GM20431 (cell line): ENCODE results near the gene CNTNAP2.

Source experiments
- in situ Hi-C: fragments of 300-500 bp; cut with MseI, MboI; formaldehyde crosslinking; loops from one replicate; pipeline ENCODE4 v1.15.0; 2020; ENCODE audit warnings: low sequenced_read_pairs; ENCODE audit not compliant: unreplicated experiment

CNTNAP2 gene

DNA sequence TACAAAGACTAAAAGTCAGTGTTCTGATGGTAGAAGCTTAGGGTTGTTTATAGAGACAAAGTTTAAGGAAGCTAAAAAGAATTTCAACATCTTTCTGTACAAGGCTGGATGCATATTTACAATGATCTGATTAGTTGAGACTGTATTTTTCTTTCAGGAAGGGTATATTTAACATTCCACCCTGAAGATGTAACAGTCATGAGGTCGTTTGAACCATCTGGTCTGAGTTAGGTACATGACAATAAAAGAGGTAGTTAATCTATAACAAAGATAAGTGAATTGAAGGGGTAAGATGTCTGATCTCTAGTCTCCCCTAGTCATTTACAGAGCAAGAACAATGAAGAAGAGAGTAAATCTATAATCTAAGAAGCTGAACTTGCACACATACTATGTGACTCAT is 821.2 kb downstream of the CNTNAP2 start:
- in situ Hi-C loops: no loop called here

DNA sequence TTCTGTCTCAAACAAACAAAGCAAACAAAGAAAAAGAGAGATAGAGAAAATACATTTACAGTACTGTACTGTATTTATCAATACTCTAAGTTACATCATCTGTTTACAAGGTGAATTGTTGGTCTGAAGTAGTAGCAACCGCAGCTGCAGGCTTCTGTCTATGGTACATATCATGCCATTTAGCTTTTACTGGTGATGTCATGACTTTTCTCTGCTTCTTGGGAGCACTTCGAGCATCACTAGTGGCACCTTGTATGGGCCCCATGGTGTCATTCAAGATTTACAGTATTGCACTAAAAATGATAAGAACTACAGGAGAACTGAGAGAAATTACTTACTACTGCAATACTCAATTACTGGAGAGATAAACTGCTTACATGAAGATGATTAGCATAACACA is 826.9 kb downstream of the CNTNAP2 start:
- in situ Hi-C loops: no loop called here

DNA sequence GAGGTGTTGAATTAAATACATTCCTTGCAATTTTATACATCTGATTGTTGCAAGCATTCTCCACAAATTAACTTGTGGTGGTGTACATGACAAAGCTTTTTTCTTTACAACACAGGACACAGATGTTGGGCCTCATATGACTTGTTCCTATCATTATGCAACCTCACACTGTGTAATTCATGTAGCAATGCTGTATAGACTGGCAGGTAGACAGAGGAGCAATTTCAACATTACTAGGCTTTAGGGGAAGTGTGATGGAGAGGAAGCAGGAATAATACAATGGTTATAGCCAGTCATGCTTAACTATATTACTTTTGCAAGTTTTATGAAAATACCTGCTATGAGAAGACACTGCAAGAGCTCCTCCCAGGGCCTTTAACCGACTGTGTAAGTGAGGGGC is 832.1 kb downstream of the CNTNAP2 start:
- in situ Hi-C loops: no loop called here

DNA sequence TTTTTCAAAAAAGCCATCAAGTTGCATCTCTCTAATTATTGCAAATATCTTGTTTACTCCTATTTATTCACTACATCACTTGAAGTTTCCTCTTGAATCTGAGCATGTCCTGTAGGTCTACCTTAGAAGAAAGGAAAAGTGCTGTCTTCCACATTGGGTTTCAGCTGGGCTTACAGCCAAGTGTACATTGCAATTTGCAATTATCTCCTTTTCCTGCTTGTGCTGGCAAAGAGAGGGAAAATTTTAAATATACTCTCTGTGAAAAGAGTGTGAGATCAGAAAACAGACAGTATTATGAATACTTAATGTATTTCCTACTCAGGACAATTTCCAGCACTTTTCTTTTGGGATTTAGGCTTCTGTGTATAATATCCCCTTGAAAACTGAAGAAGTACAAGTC is 839.7 kb downstream of the CNTNAP2 start:
- in situ Hi-C loops: no loop called here

DNA sequence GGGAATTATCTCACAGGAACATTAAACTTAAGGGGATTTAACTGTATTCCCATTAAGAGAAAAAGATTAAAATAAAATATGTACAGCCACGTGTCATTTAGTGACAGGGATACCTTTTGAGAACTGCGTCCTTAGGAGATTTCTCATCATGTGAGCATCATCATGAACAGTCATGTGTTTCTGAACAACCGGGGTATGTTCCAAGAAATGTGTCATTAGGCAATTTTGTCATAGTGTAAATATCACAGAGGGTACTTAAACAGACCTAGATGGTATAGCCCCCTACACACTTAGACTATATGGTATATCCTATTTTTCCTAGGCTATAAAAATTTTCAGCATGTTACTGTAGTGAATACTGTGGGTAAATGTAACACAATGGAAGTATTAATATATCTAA is 840.3 kb downstream of the CNTNAP2 start:
- in situ Hi-C loops: no loop called here

DNA sequence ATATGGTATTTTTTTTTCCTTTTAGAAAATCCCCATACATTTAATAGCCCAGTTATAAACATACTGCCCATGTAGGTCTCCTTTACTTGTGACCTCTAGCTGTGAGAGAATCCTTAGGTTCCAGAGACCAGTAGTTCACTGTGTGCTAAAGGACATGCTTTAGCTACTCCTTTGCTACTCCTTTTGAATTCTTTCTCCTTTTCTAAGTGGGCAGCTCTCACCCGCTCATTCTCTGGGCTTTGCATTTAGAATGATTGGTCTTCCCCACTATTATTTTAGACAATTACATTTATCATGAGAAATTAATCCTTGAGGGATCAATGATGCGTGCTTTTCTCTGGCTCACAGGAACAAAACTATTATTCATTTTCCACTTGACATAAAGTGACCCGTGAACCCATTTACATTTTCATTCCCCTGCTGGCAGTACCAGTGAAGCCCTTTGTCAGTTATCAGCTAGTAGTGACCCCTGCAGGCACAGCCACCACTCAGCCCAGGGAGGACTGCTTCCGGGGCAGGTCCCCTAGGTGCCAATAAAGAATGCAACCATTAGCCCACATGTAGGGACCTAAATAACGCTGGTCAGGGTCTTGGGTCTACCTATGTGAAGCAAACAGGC is 844.3 kb downstream of the CNTNAP2 start:
- in situ Hi-C loops: no loop called here

DNA sequence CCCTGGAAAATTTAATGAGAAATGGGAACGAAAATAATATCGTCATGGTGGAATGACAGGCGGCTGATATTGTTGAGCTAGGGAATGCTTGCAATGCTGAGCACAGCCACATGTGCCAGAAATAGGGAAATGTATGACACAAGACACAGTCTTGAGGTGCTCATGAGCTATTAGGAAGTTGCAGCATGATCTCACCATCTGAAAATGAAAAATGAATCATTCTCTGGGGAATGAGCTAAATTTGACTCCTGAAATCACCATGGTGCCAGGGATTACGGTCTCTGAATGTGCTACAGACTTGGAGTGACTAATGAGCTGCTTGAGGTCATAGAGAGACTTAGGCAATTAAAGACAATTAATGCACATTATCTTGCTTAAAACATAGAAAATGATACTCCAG is 845.0 kb downstream of the CNTNAP2 start:
- in situ Hi-C loops: no loop called here

DNA sequence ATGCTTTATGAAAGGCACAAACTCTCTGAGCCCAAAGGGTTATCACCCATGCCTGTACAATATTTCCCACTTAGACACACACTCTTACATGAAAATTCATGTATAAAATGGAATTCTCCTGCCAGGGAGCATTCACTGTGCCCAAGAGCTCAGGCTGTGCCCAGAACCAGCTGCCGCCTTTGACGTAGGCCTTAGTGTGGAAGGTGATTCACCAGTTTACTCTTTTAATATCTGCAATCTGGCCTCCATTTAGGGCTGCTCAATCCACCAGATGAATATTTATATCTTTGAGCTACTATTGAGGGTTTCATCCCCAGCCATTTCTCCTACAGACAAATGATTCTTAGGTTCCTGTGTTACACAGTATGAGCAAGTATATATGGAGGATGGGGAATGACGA is 849.7 kb downstream of the CNTNAP2 start:
- in situ Hi-C loops: no loop called here

DNA sequence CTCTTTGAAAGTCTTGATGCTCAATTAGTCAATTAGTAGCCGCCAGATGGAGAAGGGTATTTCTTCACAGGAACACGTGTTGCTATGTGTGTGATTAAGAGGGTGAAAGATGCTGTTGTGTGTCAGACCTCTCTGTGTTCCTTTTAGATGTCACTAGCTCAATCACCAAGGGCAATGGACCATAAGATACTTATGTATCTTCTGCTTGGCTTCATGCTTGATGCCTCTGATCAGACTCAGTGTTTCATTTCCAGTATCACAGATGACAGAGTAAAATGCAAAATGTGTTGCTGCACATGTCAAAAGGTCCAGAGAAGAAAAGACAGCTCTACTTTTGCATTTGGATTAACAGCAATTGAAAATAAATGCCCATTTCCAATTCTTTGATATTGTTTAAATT is 865.9 kb downstream of the CNTNAP2 start:
- in situ Hi-C loops: no loop called here

DNA sequence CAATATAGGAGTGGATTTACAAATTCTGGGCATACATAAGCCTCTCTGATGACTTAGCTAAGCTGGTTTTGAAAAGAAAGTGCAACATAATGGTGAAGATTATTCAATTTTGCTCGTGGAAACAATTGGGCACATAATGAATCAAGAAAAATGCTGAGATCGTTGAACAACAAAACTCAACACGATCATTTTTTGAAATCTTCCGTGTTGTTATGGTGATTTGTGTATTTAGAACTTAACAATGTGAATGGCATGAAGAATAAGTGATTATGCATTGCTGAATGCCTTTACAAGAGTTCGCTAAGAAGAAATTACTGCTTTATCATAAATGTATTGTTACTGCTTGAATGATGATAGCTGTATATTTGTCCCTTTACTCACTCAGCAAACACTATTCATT is 875.0 kb downstream of the CNTNAP2 start:
- in situ Hi-C loops: no loop called here

DNA sequence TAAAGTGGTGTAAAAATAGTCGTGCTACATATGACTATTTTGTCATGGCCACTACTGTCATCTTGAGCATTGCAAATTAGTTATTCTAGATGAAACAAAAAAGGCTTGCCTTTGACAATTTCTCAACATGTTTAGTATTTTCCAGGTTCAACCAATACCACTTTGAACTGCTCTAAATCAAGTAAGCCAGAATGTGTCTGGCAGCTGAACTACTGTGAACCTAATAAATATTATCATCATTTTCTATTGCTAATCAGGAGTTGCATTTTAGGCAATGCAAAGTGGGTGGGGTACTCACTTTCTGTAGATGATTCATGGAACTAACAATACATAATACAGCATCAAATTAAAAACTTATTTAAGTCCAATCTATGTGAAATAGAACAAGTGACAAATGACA is 877.2 kb downstream of the CNTNAP2 start:
- in situ Hi-C loops: no loop called here

DNA sequence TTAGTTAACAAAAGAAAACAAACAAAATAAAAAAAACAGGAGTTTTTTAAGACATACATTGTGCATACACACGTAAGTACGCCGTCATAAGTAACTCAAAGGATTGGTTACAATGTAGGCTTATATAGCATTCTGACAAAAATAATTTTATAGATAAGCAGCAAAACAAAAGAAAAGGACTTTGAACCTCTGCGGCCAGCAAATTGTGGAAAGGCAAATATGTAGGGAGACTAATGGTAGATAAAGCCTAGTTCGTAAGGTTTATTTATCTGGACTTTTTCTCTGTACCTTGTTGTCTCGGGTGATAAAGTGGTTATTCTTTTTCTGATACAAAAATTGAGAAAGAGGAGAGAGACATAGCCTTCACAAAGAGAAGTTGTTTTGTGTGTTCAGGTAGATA is 891.9 kb downstream of the CNTNAP2 start:
- in situ Hi-C loops: no loop called here

DNA sequence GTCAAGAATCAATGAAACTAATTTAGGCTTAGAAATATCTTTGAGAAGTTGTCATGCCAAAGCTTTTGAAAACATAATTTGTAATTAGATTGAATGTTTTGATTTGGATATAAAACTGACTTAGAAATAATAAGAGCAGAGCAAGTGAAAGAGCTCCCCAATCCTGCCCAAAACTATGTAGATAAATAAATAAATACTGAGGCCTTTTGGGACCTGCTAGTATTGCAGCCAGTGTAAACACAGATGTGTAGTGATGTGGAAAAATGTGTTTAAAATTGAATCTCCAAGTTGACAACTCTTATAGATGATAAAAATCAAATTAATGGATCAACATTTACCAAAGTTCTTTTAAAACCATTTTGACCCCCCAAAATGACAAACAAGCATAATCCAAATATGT is 896.1 kb downstream of the CNTNAP2 start:
- in situ Hi-C loops: no loop called here

DNA sequence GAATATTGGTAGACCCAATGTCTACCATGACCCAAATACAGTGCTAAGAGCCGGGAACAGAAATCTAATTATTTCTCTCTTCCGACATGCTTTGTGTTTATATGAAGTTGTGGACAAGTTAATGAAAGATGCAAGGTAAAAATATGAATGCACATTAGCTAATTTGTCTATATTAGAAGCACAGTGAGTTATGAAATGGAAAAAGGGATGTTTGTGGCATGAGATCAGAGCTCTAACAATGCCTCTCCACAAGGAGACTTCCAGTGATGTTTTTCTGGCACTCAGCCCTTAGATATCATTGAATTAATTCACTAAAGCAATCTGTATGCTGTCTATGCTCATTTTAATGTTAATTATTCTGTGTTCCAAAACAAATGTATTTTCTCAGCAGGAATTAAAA is 897.2 kb downstream of the CNTNAP2 start:
- in situ Hi-C loops: no loop called here

DNA sequence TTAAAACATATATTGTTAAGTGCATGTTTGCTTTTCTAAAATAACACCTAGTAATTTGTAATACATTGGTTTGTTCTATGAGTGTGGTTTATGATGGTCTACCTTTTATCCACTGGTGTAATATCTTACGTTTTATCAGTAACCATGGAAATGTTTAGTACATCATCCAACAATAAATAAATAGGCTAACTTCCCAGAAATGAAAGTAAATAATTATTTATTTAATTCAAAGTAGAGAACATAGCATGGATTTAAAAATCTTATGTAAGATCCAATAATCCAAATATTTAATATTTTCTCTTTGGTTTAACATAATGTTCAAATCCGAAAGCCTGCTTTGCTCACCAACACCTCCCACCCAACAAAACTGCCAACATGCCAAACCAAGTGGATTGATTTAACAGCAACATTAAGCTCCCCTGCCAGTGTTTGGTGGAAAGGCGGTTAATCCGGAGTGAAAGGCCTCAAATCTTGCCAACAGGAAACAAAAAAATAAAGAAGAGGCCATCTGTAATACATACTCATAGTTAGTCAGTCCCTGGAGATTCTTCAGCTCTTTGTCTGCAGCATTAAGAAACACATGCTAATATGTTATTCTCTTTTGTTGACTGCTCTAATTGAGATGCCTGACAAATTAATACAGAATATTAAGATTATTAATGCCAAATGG is 897.8 kb downstream of the CNTNAP2 start:
- in situ Hi-C loops: no loop called here

DNA sequence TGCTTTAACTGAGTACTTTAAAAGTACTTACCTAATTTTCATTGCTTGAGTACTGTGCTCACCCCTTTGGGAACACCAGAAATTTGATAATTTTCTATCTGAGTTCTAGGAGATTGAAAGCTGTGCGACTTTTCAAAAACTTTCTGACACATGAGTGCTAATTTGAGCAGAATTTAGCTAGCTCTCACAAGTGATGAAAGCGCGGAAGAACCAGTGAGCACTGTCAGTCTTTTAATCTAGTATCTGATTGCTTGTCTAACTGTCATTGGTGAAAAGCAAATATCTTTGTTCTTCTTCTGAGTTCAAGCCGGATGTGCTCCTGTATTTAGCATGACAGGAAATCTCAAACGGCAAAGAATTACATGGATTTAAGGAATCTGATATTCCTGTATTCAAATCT is 899.4 kb downstream of the CNTNAP2 start:
- in situ Hi-C loops: no loop called here

DNA sequence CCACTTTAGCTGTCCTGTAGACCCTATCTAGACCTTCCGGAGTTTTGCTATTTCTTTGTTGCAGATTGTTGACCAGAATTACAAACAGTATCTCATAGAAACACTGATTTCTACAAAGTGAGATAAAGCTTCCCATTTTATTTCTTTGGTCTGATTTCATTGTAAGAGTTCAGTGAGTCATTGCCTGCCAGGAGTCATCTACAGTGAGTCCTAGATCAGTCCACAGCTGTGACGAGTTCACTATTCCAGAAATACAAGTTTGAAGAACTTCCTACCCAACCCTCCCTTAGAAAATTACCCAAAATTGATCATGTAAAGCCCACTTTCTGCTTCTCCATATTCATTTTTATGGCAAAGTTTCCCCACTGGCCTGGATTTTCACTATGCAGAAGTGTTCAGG is 905.5 kb downstream of the CNTNAP2 start:
- in situ Hi-C loops: no loop called here

DNA sequence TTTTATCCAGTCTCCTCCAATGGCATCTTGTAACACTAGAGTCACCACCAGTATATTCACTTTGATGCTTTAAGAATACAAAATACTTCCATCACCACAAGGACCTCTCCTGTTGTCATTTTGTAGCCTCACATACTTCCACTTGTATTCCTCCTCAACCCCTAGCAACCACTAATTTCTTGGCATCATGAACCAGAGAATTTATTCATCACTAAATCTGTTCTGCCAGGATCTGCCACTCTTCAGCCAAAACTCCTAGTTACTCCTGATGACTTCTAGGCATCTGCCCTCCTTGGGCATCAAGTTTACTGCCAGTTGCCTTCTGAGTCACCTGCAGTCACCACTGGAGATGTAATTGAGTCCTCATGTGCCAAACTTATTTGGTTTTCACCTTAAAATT is 906.8 kb downstream of the CNTNAP2 start:
- in situ Hi-C loops: no loop called here

DNA sequence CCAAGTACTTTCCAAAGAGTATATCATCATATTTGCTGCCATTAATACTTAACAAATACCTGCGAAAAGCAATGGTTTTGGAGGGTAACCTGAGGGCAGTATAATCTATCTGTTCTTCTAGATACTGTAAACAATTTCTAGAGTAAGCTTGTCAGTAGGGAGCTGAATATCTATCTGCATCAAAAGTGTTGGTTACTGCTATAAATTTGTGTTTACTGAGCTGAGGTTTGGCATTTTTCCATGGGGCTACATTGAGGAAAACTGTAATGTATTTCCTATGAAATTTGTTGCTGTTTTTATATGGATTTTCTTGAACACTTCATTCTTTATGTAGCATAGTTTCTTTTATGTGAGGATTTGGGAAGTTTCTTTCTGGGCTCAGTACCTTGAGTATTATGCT is 913.4 kb downstream of the CNTNAP2 start:
- in situ Hi-C loops: no loop called here

DNA sequence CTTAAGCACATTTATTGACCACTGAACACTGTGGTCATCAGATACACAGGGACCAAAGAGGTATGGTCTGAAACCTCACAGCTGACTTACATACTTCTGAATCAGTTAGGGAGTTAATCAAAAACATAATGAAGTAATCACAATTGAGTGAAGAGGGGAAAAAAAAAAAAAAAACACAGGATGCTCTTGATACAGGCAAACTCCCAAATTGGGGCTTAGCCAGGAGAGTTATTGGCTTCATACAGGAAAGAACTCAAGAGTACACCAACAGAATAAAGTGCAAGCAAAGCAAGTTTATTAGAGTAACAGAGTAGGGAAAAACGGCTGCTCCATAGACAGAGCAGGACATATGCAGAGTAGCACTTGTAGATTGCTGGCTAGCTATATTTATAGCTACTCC is 917.0 kb downstream of the CNTNAP2 start:
- in situ Hi-C loops: no loop called here

DNA sequence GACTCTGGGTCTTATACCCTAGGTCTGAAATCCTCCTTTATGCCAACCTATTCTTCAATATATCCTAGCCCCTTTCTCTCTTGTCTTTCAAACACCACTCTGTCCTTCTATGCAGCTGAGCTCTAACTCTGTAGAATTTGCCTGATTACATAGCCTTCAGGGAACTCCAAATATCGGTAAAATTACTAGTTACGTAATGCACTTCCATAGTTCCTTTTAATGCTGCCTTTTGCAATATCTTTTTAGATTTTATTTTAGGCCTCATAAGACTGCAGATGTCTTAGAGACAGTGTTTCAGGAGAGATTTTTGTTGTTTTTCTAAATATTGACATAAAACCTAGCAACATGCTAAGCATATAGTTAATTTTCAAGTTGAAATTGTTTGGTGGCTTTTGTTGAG is 924.8 kb downstream of the CNTNAP2 start:
- in situ Hi-C loops: no loop called here

DNA sequence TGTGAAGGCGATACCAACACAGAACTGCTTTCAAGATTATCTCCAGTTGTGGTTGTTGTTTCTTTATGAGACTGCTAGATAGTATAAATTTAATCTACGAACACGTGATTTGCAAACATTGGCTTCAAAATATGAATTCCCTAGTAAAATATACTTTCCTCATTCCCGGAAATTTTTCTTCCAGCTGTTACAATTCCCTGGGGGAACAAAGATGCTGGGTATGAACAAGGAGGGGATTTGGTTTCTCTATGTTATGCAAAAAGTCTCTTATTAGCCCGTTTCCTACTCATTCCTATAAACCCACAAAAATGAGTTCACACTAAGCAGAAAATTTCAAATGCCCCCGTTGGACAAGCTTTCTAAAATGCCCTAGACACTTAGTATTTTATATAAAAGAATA is 928.3 kb downstream of the CNTNAP2 start:
- in situ Hi-C loops: no loop called here
